Right cardiac atrium (tissue), 5 donors: ENCODE data around the gene VPS72. TPM values are rescaled to one million over a fixed set of nuclear protein-coding genes. Genes with fewer than 3 reads are reported as not detected.
A peak's percentile ranks its signal among the peaks of the same experiment; 100 is the strongest.
"Not testable (repeated sequence)": the region's sequence is repeated elsewhere in the genome, so short reads cannot be mapped to it uniquely, and the experiment has no call there.

Experiments used
- ATAC-seq, 2 donors: fragments of 200-7000 bp; cut with Tn5 transposase; one replicate each; pipeline versions ENCODE4 v1.8.0 to v1.9.1; 2020; ENCODE audit warnings: moderate library complexity in 2 of 2, mild to moderate bottlenecking in 1 of 2
- DNase-seq, 3 donors: peaks; one replicate each; pipeline ENCODE4 v3.0.0-alpha.2; 2020
- H3K27ac ChIP-seq: one replicate; pipeline ENCODE4 v1.5.1; 2013; ENCODE audit warnings: mild to moderate bottlenecking, low read length, control low read depth, moderate library complexity
- H3K27me3 ChIP-seq: one replicate; pipeline ENCODE4 v1.6.1; 2013; ENCODE audit not compliant: control insufficient read depth, insufficient read depth
- H3K4me1 ChIP-seq: one replicate; pipeline ENCODE4 v1.6.1; 2013; ENCODE audit warnings: low read length; ENCODE audit not compliant: control insufficient read depth, insufficient read depth
- H3K4me3 ChIP-seq: one replicate; pipeline ENCODE4 v1.5.1; 2013; ENCODE audit warnings: low read length, control low read depth
- H3K9me3 ChIP-seq: one replicate; pipeline ENCODE4 v1.6.1; 2013; ENCODE audit warnings: low read length; ENCODE audit not compliant: control insufficient read depth
- WGBS: extraction: QIAGEN DNeasy Blood & Tissue Kit; methylation state at CpG from one replicate; pipeline ENCODE4 v1.1.7; 2013; 5-methylcytosine and 5-hydroxymethylcytosine counted together
- intact Hi-C, 4 donors: fragments of 100-400 bp; cut with DNase I; formaldehyde crosslinking; loops; one replicate each; pipeline versions ENCODE4 v1.11.0 to v1.14.0; 2022 to 2023
- polyA plus RNA-seq: library from polyadenylated mRNA; stranded (reverse); fragments of 200-250 nt; gene quantifications from one replicate; pipeline ENCODE4 v1.2.3, GENCODE V29; 2013
- total RNA-seq, 4 donors: library from RNA; stranded (reverse); fragmentation: NEBNext Ultra II Directional; extraction: Animal tissue kit (Norgen Biotek cat#: 25700); gene quantifications; one replicate each; pipeline ENCODE4 v1.2.1, GENCODE V29; 2021
- donor health status: healthy with polysubstance abuse.
- donor health status: DM: no; HTN: yes; CAD: no.
- donor health status: DM: no; HTN: no; CAD: no.
- donor health status: DM: no; HTN: yes; CAD: no; lungs with severe emphysema.
- donor health status: DM: yes; HTN: yes; CAD: no.

VPS72 gene
- total and polyA plus RNA-seq, 5 donors, result 37.3 to 52.3 (median 41.0) TPM

DNA sequence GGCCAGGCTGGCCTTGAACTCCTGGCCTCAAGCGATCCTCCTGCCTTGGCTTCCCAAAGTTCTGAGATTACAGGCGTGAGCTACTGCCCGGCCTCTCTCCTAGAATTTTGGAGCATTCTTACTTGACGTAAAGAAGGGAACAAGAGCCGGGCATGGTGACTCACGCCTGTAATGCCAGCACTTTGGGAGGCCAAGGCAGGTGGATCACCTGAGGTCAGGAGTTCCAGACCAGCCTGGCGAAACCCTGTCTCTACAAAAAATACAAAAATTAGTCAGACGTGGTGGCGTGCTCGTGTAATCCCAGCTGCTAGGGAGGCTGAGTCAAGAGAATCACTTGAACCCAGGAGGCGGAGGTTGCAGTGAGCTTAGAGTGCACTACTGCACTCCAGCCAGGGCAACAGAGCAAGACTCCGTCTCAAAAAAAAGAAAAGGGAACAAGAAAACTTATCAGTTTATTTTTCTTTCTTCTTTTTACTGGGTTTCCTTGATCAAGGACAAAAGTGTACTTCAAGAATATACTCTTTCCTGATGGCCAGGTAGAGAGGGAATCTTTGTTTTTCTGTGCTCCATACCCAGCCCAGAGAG lies 15.5 kb upstream of the VPS72 start:
- DNase-seq, H3K27ac ChIP-seq, H3K4me1 ChIP-seq, H3K4me3 ChIP-seq, H3K27me3 ChIP-seq, H3K9me3 ChIP-seq, ATAC-seq, intact Hi-C loops: not testable (repeated sequence)
- 94% methylated on average over 12 of the region's 12 CpGs for WGBS

DNA sequence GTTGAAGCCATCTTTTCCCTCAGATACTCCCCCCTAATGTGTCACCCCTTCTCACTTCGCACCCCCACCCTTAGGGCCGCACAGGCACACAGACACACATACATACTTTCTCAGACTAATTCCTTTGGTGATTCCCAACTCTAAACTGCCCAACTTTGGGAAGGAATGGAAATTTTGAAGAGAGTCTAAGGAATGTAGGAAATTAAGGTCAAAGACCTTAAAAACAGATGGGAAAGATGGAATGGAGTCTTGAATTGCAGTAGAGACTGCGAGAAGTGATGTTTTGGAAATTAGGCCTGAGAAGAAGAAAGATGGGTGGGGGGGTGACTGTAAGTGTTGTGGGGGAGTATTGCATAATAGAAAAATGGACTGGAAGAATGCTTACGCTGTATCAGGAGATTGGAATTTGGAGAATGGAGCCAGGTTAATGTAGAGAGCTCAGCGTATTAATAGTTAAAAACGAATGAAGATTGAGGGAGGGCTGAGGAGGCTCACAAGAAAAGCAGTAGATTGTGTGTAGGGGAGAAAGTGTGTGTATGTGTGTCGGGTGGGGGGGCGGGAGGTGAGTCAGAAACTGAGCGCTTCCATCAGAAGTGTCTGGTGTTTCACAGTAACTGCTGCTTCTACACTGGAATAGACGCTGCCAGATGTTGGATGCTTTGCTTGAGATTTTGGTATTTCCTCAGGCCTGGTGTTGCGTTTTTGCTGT lies 10.0 kb upstream of the VPS72 start:
- ATAC-seq (no peak), DNase-seq (no peak)
- WGBS, result 20% methylated on average over 11 of the region's 11 CpGs
- H3K4me3 ChIP-seq, result peak overlapping the region; percentile 93
- H3K27ac ChIP-seq, result peak overlapping the region; percentile 15
- H3K9me3 ChIP-seq, result no peaks in the 10 kb centered on the region
- intact Hi-C loops, result loop anchor here in 2 of 4 donors (5.0 kb wide), 1 partner anchor 52 kb away; the partner anchor contains the start of gene PSMD4 (in 2 of the 2)
- H3K4me1 ChIP-seq, result no peaks in the 10 kb centered on the region
- no peaks in the 10 kb centered on the region for H3K27me3 ChIP-seq

DNA sequence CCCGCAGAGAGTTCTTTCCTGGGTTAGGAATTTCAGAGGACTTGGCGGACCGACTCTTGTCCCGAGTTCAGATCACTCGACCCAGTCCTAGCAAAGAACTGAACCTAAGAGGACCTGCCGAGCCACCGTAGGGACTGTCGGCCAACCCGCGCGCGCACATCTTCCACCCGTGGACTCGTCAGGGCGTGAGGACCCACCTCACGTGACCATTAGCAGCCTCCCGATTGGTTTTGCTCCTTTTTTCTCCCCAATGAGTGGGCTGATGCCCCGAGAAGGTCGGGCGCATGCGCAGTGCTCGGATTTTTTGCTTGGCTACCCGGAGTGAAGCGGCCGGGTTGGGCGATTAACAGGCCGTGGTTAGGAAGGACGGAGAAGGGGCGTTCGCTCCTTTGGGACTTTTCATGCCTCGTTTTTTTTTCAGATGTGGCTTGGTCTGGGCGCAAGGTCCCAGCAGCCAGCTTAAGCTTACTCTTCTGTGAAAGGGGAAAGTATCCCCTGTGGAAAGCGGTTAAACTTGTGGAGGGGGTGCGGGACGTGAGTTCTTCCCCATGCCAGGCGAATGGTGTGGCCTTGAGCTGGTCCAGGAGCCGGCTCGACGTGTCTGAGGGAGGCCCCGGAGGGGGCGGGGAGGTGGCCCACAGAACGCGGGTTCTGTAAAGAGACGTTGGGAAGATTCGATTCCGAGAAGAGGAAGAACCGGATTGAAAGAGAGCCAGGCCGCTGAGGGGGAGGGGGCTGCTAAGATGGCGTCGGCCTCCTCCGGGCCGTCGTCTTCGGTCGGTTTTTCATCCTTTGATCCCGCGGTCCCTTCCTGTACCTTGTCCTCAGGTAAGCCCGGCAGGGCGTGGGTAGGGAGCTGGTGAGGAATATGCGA lies 8.5 kb upstream of the VPS72 start, which contains the start of gene PIP5K1A:
Gene PIP5K1A (plus strand): TSS at position 299 of the 874 bp plus-strand sequence. CDS start 445 bp downstream, at position 744.
- WGBS, result under 1% methylated on average over 60 of the region's 60 CpGs
- DNase-seq (peak; percentile 99 to 100 (median 100)), ATAC-seq (peak; percentile 95 to 97)
- Histone ChIP-seq H3K27me3 (no peaks in the 10 kb centered on the region), H3K4me1 (no peaks in the 10 kb centered on the region), H3K4me3 (peak within 1 kb of the TSS; percentile 93), H3K27ac (peak within 1 kb of the TSS; percentile 82), H3K9me3 (no peaks in the 10 kb centered on the region)
- intact Hi-C loops, result loop anchor here in 2 of 4 donors (5.0 kb wide), 1 partner anchor 54 kb away; the partner anchor contains the start of gene PSMD4 (in 2 of the 2)

DNA sequence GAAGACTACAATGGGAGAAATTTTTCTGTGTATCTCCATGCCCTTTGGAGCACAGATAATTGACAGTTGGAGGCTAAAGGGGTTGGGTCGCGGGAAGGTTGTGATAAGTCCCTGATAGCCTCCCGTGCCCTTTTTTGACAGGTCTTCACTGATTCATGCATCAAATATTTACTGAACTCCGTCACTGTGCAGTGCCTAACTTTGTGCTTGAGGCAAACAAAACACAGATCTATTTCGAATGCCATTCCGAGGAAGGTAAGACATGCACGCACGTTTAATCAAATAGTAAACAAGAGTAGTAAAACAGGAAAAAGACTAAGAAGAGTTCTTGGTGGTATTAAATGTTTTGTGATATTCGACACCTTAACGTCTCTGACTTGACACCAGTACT lies 7.9 kb upstream of the VPS72 start:
- no peaks in the 10 kb centered on the region for H3K27me3 ChIP-seq
- DNase-seq, result no peak
- 7% methylated on average over 10 of the region's 10 CpGs for WGBS
- no peaks in the 10 kb centered on the region for H3K4me1 ChIP-seq
- intact Hi-C loops, result loop anchor here in 3 of 4 donors (2.0 to 5.0 kb wide), 2 partner anchors 53 to 54 kb away; partner anchors contain the start of gene PSMD4 (in 2 of the 3)
- H3K9me3 ChIP-seq, result no peaks in the 10 kb centered on the region
- peak overlapping the region; percentile 45 for H3K4me3 ChIP-seq
- no peak for ATAC-seq
- peak overlapping the region; percentile 28 for H3K27ac ChIP-seq

DNA sequence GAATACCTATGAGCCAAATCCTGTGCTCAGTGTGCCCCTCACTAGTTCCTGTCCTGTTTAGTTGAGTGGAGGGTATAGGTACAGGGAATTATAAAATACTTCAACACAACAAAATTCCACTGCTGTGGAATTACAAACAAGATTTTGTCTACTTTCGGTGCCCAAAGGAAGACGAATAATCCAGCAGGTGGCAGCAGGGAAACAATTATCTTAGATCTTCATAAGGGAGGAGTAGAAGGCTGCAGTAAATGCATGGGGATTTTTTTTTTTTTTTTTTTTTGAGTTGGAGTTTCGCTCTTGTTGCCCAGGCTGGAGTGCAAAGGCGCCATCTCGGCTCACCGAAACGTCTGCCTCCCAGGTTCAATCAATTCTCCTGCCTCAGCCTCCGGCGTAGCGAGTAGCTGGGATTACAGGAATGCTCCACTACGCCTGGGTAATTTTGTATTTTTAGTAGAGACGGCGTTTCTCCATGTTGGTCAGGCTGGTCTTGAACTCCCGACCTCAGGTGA lies 6.3 kb upstream of the VPS72 start:
- H3K9me3 ChIP-seq, result no peaks in the 10 kb centered on the region
- WGBS, result 43% methylated on average over 14 of the region's 14 CpGs
- peak; percentile 39 to 62 (median 61) for DNase-seq
- H3K4me3 ChIP-seq, result no peak overlapping the region
- no peaks in the 10 kb centered on the region for H3K27me3 ChIP-seq
- peak; percentile 7 to 9 for ATAC-seq
- intact Hi-C loops, result loop anchor here in 3 of 4 donors (2.0 to 5.0 kb wide), 2 partner anchors 54 to 56 kb away; partner anchors contain the start of gene PSMD4 (in 2 of the 3)
- peak overlapping the region; percentile 33 for H3K27ac ChIP-seq
- H3K4me1 ChIP-seq, result no peaks in the 10 kb centered on the region

DNA sequence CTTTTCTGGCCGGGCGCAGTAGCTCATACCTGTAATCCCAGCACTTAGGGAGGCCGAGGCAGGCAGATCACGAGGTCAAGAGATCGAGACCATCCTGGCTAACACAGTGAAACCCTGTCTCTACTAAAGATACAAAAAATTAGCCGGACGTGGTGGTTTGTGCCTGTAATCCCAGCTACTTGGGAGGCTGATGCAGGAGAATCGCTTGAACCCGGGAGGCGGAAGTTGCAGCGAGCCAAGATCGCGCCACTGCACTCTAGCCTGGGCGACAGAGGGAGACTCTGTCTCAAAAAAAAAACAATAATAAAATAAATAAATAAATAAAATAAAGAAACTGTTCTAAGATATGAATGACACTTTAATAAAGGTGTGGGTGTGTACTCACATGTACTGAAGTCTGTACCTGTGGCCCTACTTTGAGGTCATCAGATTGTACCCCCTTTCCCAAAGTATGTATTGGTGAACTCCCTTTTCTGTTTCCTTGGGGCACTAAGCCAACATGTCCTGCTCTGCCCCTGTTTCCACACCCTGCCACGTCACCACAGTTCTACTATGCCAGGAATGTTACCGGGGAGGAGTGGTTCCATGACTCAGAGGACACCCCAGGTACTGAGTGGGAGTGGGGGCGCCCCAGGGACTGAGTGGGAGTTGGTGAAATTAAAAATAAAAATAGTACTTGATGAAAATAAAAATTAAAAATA lies 5.0 kb upstream of the VPS72 start:
- ATAC-seq (peak in 1 of 2 donors; percentile 48), DNase-seq (peak in 2 of 3 donors; percentile 68 to 69)
- not testable (repeated sequence) for H3K9me3 ChIP-seq, H3K27me3 ChIP-seq, H3K27ac ChIP-seq, H3K4me3 ChIP-seq, H3K4me1 ChIP-seq
- intact Hi-C loops, result loop anchor here in 2 of 4 donors (5.0 kb wide), 1 partner anchor 57 kb away; the partner anchor contains the start of gene PSMD4 (in 2 of the 2)
- WGBS, result 70% methylated on average over 17 of the region's 17 CpGs

DNA sequence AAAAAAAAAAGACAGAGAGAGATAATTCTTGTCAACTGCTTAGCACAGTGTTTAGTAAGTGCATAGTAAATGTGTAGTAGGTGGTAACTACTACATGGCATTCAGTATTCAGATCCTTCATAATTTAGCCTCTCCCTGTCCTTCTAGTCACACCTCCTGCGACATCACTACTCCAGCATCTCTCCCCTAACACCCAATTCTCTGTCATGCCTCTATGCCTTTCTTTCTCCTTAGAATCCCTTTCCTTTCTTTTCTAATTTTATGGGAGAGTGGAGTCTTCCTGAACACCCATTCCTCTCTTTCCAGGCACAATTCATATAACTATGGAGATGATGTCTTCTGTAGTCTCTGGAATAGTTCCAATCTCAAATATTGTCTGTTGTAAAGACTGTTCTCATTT lies 3.9 kb upstream of the VPS72 start:
- WGBS, result 88% methylated on average over 1 of the region's 1 CpG
- Histone ChIP-seq H3K27ac (no peak overlapping the region), H3K27me3 (no peaks in the 10 kb centered on the region), H3K4me1 (no peaks in the 10 kb centered on the region), H3K4me3 (no peak overlapping the region), H3K9me3 (no peaks in the 10 kb centered on the region)
- intact Hi-C loops, result no loop called here
- ATAC-seq, result no peak
- no peak for DNase-seq

DNA sequence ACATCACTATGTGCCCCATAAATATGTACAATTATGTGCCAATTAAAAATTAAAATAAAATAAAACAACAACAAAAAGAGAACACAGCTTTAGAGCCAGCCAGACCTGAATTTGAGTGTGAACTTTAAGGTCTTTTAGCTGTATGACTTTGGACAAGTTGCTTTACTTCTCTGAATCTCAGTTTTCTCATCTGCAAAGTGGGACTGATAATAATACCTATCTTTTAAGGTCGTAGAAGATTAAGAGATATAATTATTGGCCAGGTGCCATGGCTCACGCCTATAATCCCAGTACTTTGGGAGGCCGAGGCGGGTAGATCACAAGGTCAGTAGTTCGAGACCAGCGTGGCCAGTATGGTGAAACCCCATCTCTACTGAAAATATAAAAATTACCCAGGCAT lies 3.3 kb upstream of the VPS72 start:
- H3K4me1 ChIP-seq, result no peaks in the 10 kb centered on the region
- WGBS, result 70% methylated on average over 6 of the region's 6 CpGs
- no peak overlapping the region for H3K4me3 ChIP-seq
- ATAC-seq (no peak), DNase-seq (no peak)
- no peaks in the 10 kb centered on the region for H3K9me3 ChIP-seq
- no peaks in the 10 kb centered on the region for H3K27me3 ChIP-seq
- H3K27ac ChIP-seq, result no peak overlapping the region
- intact Hi-C loops, result no loop called here

DNA sequence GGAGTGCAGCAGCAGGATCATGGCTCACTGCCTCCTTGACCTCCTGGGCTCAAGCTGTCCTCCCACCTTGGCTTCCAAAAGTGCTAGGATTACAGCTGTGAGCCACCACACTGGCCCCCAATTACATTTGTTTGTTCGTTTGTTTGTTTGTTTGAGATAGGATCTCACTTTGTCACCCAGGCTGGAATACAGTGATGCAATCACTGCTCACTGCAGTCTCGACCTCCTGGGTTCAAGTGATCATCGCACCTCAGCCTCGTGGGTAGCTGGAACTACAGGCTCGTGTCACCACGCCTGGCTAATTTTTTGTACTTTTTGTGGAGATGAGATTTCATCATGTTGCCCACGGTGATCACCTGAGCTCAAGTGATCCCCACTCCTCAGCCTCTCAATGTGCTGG lies 2.0 kb upstream of the VPS72 start:
- no peaks in the 10 kb centered on the region for H3K9me3 ChIP-seq
- WGBS, result 80% methylated on average over 7 of the region's 7 CpGs
- no peaks in the 10 kb centered on the region for H3K27me3 ChIP-seq
- intact Hi-C loops, result no loop called here
- no peak overlapping the region for H3K4me3 ChIP-seq
- H3K4me1 ChIP-seq, result no peaks in the 10 kb centered on the region
- no peak for DNase-seq
- ATAC-seq, result no peak
- no peak overlapping the region for H3K27ac ChIP-seq

DNA sequence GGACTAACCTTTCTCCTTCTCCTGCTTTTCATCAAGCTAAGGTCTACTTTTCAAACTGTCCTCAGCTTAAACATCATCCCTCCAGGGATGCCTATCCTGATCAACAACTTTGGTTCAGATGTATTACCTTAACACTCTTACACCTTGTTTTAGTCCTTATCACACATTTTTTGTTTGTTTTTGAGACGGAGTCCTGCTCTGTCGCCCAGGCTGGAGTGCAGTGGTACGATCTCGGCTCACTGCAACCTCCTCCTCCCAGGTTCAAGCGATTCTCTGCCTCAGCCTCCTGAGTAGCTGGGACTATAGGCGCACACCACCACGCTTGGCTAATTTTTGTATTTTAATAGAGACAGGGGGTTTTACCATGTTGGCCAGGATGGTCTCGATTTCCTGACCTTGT lies 1.3 kb downstream of the VPS72 start:
- ATAC-seq, H3K27me3 ChIP-seq, H3K4me1 ChIP-seq, intact Hi-C loops, H3K27ac ChIP-seq, DNase-seq, H3K9me3 ChIP-seq, H3K4me3 ChIP-seq: not testable (repeated sequence)
- 75% methylated on average over 8 of the region's 8 CpGs for WGBS
